Measurements from ENCODE around the gene FGF5. TPM values are rescaled to one million over a fixed set of nuclear protein-coding genes. Genes with fewer than 3 reads are reported as not detected.

The FGF5 gene
- total and polyA plus RNA-seq, 10 of the 15 experiments (the other 5 are each of a cell fraction or from before 2014, with no cell fraction given) = 0.87 to 7.4 (median 1.6) TPM

DNA sequence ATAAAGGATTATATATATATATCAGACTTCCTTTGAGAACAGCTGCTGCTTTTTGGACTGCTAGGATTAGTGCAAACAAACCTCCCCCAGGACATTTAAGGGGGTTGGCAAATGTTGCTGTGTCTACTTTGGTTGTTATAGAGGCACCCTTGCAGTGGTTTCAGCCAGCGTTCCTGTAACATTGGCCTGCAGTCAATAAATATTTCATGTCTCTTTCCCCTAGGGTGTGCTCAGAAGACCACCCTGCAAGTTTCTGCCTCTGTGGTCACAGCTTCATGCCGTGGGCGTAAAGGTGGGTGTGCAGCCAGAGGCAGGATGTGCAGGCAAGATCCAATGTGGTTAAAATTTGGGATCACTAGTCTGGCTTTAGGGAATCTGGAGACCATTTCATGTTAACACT is 28.9 kb downstream of the FGF5 start:
- TF ChIP-seq JUND (IDR thresholded peaks at IDR 0.05; ENCODE audit: low read depth, low read length) (no peak), MTA2 (IDR thresholded peaks at IDR 0.05; ENCODE audit: low read depth) (no peak), FOXM1 (IDR thresholded peaks at IDR 0.05; ENCODE audit: low read depth, low read length) (no peak), SUZ12 (IDR thresholded peaks at IDR 0.05; ENCODE audit: unreplicated experiment) (no peak), EED (IDR thresholded peaks at IDR 0.05; ENCODE audit: low read depth) (no peak)
- TF ChIP-seq, protein P1, sequence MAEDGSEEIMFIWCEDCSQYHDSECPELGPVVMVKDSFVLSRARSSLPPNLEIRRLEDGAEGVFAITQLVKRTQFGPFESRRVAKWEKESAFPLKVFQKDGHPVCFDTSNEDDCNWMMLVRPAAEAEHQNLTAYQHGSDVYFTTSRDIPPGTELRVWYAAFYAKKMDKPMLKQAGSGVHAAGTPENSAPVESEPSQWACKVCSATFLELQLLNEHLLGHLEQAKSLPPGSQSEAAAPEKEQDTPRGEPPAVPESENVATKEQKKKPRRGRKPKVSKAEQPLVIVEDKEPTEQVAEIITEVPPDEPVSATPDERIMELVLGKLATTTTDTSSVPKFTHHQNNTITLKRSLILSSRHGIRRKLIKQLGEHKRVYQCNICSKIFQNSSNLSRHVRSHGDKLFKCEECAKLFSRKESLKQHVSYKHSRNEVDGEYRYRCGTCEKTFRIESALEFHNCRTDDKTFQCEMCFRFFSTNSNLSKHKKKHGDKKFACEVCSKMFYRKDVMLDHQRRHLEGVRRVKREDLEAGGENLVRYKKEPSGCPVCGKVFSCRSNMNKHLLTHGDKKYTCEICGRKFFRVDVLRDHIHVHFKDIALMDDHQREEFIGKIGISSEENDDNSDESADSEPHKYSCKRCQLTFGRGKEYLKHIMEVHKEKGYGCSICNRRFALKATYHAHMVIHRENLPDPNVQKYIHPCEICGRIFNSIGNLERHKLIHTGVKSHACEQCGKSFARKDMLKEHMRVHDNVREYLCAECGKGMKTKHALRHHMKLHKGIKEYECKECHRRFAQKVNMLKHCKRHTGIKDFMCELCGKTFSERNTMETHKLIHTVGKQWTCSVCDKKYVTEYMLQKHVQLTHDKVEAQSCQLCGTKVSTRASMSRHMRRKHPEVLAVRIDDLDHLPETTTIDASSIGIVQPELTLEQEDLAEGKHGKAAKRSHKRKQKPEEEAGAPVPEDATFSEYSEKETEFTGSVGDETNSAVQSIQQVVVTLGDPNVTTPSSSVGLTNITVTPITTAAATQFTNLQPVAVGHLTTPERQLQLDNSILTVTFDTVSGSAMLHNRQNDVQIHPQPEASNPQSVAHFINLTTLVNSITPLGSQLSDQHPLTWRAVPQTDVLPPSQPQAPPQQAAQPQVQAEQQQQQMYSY (CRISPR knock-in tag; IDR thresholded peaks at IDR 0.05) = no peak
- Histone ChIP-seq H3K9ac (ENCODE audit: control insufficient read depth, insufficient read depth, low read length) (no peak overlapping the region), H3K79me2 (ENCODE audit: control insufficient read depth, insufficient read depth, low read length) (no peaks in the 10 kb centered on the region), H3K4me3 (no peak overlapping the region), H4K20me1 (ENCODE audit: control insufficient read depth, insufficient read depth) (no peaks in the 10 kb centered on the region), H3K36me3 (ENCODE audit: control insufficient read depth in 2 of 2, insufficient read depth in 2 of 2, low read length in 1 of 2) (no peaks in the 10 kb centered on the region), H2AFZ (ENCODE audit: control insufficient read depth, low read depth, low read length) (no peak overlapping the region), H3K27me3 (replicated peaks in 1 of 2; ENCODE audit: control insufficient read depth in 2 of 2, insufficient read depth in 2 of 2, low read length in 1 of 2) (no peaks in the 10 kb centered on the region), H3K4me1 (ENCODE audit: control insufficient read depth, insufficient read depth, low read length) (no peaks in the 10 kb centered on the region), H3K27ac (ENCODE audit: control insufficient read depth, insufficient read depth) (no peak overlapping the region), H3K9me3 (replicated peaks; ENCODE audit: control insufficient read depth, insufficient read depth, low read length) (no peaks in the 10 kb centered on the region), H3K4me2 (ENCODE audit: control insufficient read depth, insufficient read depth) (no peak overlapping the region)
- RAD21 ChIA-PET (ENCODE audit: unreplicated experiment) = no interaction called here
- POLR2A ChIA-PET = no interaction called here
- no peak for FAIRE-seq
- intact Hi-C loops (cut with micrococcal nuclease; ENCODE audit: unreplicated experiment) (no loop called here), in situ Hi-C loops (cut with MboI) (no loop called here)
- no peak for ATAC-seq
- WGBS (ENCODE audit: insufficient coverage, insufficient replicate concordance, low lambda C conversion rate, missing lambda C conversion rate) = 25% methylated on average over 3 of the region's 3 CpGs
- no TSS peak for BruUV-seq (replicated peaks)
- no peak for DNase-seq (ENCODE audit: low read depth, low spot score)
- CTCF ChIA-PET = interaction anchor here (1.3 kb wide), 1 partner anchor 29 kb away, joined by 4 read pairs; the partner anchor contains the start of gene FGF5
- SMC1A ChIA-PET (ENCODE audit: uncharacterized antibody, unreplicated experiment) = interaction anchor here (1.5 kb wide), 1 partner anchor 14 kb away, joined by 3 read pairs; no protein-coding TSS in a partner anchor
